ENCODE results near the gene UNC13C.
"Not testable (repeated sequence)": the region's sequence is repeated elsewhere in the genome, so short reads cannot be mapped to it uniquely, and the experiment has no call there.

The UNC13C gene

GRCh38 chr15:53978253-53978906 is at the start of gene UNC13C:
Gene UNC13C, plus strand, starts transcription at chr15:53978441. Its CDS starts 34,463 bp downstream, at chr15:54012904.
- DNase-seq (ENCODE audit: low read depth), result peak; percentile 1

DNA sequence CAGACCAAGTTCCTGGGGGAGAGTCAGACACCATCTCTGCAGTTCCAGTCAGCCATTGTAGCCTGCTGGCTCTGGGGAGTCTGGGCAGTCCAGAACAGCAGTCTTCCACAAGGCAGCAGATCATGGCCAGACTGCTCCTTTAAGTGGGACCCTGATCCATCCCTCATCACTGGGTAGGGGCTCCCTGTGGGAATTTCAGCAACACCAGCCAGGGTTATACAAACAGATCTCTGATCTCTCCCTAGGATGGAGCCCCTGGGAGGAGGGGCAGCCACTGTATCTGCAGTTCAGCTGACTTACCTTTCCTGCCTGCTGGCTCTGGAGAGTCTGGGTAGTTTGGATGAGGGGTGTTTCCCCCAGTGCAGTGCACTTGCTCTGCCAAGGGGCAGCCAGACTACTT is 42.1 kb upstream of the UNC13C start:
- no peak for DNase-seq (ENCODE audit: low read depth)

- not testable (repeated sequence) for DNase-seq (ENCODE audit: low read depth)
Observed at GRCh38 chr15:53937632-53938031, 40.6 kb upstream of the UNC13C start.

- DNase-seq (ENCODE audit: low read depth), result no peak
Observed at GRCh38 chr15:53950572-53950971, 27.7 kb upstream of the UNC13C start.

- no peak for DNase-seq (ENCODE audit: low read depth)
Observed at GRCh38 chr15:53955396-53955795, 22.8 kb upstream of the UNC13C start.

DNA sequence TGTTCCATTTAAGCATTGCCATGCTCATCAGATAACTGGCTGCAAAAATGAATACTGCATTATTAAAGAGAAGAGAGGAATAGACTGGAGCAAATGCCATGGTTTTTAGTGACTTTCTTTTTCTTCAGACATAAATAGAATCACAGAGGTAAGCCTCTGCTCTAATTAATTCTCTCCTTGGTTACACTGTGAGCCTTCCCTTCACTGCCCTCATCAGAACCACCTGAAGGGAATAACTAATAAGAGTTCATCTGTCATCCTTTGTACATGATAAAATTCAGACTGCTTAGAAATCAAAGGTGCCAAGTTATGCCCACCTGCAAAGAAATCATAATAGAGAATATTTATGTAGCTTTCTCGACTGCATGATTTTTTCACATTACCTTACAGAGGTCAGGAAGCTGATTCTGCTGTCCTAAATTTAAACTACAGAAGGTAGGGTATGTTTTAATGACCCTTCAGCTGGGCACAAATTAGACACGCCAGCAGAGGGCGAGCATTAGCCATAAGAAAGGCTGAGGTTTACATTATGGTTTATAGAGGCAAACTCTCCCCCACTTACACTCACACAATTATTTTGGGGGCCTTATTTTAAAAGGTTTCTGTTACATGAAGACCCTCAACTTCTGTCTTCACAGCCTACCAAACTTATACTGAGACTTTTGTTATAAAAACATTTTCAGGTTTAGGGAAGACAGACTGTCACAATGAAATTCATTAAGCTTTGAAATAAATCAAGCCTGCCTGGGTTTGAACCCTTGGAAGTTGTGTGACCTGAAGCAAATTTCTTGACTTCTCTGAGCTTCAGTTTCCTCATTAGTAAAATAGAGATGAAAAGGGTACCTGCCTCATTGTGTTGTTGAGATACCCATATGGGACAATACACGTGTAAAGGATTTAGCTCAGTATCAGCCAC is 15.3 kb upstream of the UNC13C start:
- DNase-seq (ENCODE audit: low read depth), result peak; percentile 17

- no peak for DNase-seq (ENCODE audit: low read depth)
Observed at GRCh38 chr15:53963801-53964200, 14.4 kb upstream of the UNC13C start.

DNA sequence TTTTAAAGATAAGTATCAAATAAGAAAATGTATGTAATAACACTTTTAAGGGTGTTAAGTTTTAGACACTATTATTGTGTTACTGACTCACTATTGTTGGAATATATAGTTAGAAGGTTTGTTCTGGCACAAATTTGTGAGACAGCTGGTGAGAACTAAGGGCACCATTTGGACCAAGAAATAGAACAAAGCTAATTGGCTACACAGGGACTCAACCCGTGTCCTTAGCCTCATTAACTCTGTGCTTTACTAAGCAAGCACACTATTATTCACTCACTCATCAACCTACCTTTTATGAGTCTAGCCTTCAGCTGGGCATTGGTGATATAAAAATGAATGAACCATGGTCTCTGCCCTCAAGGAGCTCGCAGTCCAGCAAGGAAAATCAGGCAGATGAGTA is 4.1 kb upstream of the UNC13C start:
- DNase-seq (ENCODE audit: low read depth), result no peak

GRCh38 chr15:53974813-53975212 is 3.4 kb upstream of the UNC13C start:
- DNase-seq (ENCODE audit: low read depth), result no peak

GRCh38 chr15:53976844-53977392 is 1.3 kb upstream of the UNC13C start:
- DNase-seq (ENCODE audit: low read depth), result peak; percentile 1

DNA sequence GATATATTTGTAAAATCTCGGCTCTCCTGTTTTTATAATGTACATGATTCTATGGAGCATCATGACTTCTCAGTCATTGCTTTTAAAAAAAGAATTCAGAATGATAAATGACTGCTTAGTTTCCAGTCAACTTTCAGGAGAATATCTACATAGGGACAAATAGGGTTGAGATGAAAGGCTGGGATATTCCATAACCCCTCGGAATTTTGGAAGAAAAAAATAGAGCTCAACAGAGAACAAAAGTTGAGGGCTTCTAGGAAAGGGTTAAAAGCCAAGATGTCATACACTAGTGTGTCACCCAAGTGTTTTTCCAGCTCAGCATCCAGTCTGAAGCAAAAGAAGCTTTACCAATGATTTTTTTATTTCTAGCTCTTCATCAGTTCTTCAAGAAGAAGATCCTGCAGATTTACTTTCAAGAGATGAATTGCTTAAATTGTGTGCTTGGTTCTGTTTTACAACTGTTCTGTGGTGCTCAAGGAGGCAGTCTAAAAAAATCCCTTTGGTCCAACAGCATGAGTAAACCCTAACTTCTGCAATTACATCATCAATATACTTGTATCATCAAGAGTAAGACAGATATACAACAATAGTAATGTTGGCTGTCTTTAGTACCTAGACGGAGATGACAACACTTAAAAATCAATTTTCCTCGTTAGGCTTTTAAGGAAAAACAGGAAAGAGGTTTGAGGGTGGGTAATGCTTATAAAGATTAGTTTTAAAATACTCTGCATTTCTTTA is 979 bp downstream of the UNC13C start:
- no peak for DNase-seq (ENCODE audit: low read depth)

GRCh38 chr15:53980021-53980420 is 1.8 kb downstream of the UNC13C start:
- DNase-seq (ENCODE audit: low read depth), result no peak

GRCh38 chr15:53982071-53982680 is 3.9 kb downstream of the UNC13C start:
- DNase-seq (ENCODE audit: low read depth), result no peak

DNA sequence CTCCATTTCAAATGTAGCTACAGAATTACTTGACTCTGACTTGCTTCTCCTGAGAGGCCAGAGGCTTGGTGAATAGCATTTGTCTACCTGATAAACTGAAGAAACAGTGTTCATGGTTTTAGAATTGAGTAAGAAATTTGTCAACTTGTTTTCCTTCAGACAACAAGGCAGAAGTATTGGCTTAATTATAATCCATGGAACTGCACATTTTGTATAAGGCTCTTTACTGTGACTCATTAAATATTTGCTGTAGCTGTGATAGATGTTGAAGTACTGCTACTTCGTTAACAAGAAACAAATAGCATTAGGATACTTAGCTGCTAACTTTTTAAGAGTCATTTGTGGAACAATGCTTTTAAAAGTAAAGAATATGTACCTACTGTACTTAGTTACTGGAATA is 4.6 kb downstream of the UNC13C start:
- DNase-seq (ENCODE audit: low read depth), result no peak

DNA sequence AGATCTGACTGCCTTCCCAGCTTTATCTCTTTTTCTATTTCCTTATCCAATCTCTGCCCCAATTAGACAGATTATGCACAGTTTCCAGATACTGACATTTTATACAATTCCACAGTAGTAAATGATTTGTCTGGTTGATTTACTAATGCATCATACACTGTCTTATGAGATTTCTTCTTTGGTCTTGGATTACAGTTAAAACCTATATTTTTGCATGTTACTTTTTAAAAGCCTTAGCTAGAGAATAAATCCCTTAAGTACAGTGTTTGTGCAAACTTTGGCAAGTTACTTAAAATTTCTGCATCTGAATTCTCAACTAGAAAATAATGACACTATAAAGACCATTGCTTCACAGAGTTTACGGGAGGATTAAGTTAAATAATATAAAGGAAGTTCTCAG is 6.0 kb downstream of the UNC13C start:
- DNase-seq (ENCODE audit: low read depth), result no peak

DNA sequence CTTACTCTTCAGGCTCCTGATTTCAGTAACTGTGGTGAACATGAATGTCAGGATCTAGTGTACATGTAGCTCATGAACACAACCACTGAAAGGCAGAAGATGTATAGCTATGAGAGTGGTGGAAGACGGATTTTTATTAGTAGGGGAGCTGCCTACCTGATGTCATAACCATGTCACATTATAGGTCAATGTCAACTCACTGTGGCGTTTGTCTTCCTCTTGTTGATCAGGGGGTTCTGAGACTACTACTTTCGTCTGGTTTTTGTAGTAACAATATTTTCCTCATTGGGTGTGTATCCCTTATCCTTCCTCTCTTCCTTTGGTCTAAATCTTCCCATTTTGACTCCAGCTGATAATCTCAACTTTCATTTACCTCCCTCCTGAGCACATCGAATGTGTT is 7.3 kb downstream of the UNC13C start:
- no peak for DNase-seq (ENCODE audit: low read depth)

GRCh38 chr15:53987480-53987879 is 9.2 kb downstream of the UNC13C start:
- no peak for DNase-seq (ENCODE audit: low read depth)

GRCh38 chr15:54007256-54007655 is 29.0 kb downstream of the UNC13C start:
- DNase-seq (ENCODE audit: low read depth), result no peak

GRCh38 chr15:54011656-54012055 is 33.4 kb downstream of the UNC13C start:
- no peak for DNase-seq (ENCODE audit: low read depth)

- DNase-seq (ENCODE audit: low read depth), result no peak
Observed at GRCh38 chr15:54014067-54014655, 35.9 kb downstream of the UNC13C start.

DNA sequence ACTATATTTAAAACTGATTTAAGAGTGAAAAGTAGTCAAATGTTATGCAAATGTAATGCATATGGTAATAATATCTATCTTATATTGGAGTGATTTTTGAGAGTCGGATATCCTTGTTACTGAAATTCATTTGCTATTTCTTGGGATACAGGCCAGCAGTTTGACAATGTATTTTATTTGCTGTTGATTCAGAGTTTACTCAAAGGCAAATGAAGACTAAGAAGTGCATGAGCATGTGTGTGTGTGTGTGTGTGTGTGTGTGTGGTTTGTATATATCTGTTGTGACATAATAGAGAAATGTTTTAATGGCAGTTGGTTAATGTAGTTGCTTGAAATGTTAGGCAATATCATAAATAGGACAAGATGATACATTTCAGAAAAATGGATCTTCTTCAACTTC is 39.0 kb downstream of the UNC13C start:
- DNase-seq (ENCODE audit: low read depth), result no peak

- no peak for DNase-seq (ENCODE audit: low read depth)
Observed at GRCh38 chr15:54017959-54018358, 39.7 kb downstream of the UNC13C start.
